ENCODE data around the gene UCP2. TPM values are rescaled to one million over a fixed set of nuclear protein-coding genes. Genes with fewer than 3 reads are reported as not detected.

Gene UCP2
- total RNA-seq, 1 experiment from 2014 or later, result 22.7 TPM

DNA sequence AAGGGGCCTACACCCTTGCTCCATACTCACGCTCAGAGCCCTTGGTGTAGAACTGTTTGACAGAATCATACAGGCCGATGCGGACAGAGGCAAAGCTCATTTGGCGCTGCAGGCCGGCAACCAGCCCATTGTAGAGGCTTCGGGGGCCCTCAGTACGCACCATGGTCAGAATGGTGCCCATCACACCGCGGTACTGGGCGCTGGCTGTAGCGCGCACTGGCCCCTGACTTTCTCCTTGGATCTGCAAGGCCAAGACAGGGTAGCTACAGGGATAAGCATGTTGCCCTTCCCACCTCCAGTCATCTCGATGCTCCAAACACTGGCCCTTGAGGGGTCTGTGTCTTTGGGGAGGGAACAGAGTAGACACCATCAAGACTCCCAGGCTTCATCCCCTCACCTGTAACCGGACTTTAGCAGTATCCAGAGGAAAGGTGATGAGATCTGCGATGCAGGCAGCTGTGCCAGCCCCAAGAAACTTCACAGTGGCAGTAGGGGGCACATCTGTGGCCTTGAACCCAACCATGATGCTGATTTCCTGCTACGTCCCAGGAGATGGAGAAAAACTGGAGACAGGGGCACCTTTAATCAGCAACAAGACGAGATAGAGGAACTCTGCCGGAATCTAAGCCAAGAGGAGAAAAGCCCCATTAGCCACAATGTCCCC is 4.7 kb downstream of the UCP2 start:
- DNase-seq (ENCODE audit: low read depth), result no peak
- in situ Hi-C loops (cut with HindIII; ENCODE audit: low pct_unique_long_range_greater_than_20kb, low sequenced_read_pairs), result no loop called here

DNA sequence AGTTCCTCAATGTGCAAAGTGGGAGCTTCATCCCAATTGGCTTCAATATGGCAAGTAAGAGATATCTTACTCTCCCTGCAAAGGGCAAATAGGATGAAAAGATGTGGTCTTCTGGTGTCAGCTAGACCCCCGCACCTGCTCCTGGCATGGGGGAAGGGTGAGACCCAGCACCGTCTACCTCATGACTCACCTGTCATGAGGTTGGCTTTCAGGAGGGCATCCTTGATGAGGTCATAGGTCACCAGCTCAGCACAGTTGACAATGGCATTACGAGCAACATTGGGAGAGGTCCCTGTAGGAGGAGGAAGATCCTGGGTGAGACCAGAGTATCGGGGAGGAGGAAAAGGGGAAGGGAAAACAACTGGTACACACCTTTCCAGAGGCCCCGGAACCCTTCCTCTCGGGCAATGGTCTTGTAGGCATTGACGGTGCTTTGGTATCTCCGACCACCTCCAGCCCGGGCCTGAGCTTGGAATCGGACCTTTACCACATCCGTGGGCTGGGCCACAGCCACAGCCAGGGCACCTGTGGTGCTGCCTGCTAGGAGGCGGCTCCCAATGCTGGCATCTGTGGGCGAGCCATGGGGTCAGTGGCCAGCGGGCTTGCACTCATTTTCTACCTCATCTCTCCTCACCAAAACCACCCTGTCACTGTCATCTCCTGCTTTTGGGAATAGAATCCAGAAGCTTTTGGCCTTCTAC is 6.0 kb downstream of the UCP2 start:
- DNase-seq (ENCODE audit: low read depth), result no peak
- in situ Hi-C loops (cut with HindIII; ENCODE audit: low pct_unique_long_range_greater_than_20kb, low sequenced_read_pairs), result no loop called here

DNA sequence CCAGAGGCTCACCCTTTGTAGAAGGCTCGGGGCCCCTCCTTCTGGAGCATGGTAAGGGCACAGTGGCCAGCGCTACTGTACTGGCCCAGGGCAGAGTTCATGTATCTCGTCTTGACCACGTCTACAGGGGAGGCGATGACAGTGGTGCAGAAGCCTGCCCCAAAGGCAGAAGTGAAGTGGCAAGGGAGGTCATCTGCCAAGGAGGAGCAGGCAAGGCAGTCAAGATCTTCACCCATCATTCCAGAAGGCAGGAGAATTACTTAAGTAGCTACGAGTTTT is 7.2 kb downstream of the UCP2 start:
- DNase-seq (ENCODE audit: low read depth), result no peak
- in situ Hi-C loops (cut with HindIII; ENCODE audit: low pct_unique_long_range_greater_than_20kb, low sequenced_read_pairs), result no loop called here

DNA sequence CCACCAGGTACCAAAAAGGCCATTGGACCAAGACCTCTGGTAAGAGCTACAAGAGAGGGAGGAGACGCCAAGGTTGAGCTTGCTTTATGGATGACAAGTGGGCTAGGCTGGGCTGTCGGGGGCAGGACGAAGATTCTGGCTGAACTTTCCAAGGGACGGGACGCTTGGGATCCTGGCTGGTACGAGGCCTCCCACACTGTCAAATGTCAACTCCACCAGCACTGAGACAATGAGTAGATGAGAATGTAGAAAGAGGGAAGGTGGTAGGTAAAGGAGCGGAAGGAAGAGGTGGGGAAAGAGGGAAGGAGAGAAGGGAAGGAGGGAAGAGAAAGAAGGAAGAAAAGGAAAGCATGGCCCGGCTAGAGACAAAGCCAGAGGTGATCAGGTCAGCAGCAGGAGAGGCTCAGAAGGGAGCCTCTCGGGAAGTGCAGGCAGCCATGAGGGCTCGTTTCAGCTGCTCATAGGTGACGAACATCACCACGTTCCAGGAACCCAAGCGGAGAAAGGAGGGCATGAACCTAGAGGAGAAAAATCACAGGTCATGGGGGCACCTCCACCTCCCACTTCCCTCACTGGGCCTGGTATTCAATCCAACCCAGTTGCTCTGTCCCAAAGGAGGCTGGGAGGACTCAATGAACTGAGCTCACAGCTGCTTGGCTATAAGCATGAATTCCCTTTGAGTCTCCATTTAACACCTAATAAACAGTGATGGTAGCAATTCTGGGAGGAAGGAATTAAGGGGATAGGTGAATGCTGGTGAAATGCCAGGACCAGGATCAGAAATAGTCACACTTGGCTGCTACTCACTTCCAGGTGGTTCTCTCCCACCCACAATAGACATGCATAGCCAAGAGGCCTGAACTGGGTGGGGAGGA is 7.8 kb downstream of the UCP2 start:
- DNase-seq (ENCODE audit: low read depth), result no peak
- in situ Hi-C loops (cut with HindIII; ENCODE audit: low pct_unique_long_range_greater_than_20kb, low sequenced_read_pairs), result no loop called here

DNA sequence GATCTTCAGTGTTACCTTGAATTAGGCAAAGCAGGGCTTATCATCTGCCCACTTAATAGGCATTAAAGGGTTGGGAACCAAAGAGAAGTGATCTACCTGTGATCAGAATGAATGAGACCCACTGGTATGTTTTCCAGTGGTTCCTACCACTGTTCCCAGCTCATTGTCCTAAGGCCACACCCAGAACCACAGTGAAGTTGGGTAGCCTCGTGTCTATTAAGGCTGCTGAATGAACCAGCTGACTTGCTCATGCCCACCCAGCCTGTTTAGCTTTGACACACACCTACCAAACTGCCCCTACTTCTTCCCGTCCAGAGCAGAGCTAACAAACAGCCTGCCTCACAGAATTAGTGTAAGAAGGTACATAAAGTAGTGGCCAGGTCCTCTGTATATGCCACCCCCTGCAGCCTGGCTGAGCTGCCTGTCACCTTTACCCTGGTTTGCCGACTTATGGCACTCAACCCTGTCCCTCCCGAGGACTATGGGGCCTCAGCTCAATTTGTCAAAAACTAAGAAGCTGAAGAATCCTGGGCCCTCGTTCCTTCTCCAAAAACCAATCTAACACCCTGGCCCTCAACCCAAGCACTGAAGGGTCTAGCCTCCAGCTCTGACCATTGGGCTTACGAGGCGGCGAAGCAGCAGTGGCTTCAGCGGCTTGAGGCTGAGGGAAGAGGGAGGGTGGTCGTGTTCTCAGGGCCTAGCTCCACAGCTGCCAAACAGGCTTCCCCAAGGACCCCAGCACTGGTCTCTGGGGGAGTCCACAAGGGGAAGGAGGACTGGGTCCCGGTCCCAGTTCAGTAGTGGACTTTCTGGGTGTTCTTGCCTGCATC is 9.8 kb downstream of the UCP2 start:
- in situ Hi-C loops (cut with HindIII; ENCODE audit: low pct_unique_long_range_greater_than_20kb, low sequenced_read_pairs), result no loop called here
- no peak for DNase-seq (ENCODE audit: low read depth)

DNA sequence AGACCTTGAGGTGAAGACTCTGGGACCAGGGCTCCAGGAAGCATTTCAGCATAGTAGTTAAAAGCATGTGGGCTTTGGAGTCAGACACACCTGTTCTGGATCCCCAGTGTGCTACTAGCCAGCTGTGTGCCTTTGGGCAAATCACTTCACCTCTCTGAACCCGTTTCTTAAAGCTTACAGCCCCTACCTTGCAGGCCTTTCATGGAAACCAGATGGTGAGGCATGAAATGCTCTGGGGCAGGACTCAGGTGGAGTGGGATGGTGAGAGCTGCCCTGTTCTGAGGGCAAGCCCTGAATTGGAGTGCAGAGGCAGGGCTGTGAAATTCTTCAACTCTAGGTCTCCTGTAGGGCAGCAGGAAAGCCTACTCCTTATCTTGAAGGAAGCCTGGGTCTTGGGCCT is 10.5 kb downstream of the UCP2 start:
- no peak for DNase-seq (ENCODE audit: low read depth)
- in situ Hi-C loops (cut with HindIII; ENCODE audit: low pct_unique_long_range_greater_than_20kb, low sequenced_read_pairs), result no loop called here

DNA sequence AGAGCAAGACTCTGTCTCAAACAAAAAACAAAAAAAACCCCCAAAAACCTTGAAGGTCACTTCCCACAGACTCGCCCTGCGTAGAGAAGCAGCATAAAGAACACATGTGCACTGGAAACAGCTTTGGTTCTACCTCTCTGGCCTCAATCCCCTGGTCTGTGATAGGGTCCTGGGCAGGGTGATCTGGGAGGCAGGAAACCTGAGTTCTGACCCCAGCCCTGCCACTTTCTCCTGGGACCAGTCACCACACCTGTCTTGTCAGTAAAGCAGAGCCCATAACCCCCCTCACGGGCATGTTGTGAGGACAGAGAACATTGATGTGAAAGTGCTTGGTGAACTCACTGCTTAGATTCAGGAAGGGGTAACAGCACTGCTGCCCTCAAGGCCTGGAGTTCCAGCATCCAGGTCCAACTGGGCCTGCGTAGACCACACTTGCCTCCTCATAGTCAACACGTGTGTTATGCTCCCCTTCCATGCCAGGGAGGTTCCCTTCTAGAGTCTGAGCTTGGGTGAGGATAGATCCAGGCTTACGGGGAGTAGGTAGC is 11.4 kb downstream of the UCP2 start:
- DNase-seq (ENCODE audit: low read depth), result no peak
- in situ Hi-C loops (cut with HindIII; ENCODE audit: low pct_unique_long_range_greater_than_20kb, low sequenced_read_pairs), result no loop called here

DNA sequence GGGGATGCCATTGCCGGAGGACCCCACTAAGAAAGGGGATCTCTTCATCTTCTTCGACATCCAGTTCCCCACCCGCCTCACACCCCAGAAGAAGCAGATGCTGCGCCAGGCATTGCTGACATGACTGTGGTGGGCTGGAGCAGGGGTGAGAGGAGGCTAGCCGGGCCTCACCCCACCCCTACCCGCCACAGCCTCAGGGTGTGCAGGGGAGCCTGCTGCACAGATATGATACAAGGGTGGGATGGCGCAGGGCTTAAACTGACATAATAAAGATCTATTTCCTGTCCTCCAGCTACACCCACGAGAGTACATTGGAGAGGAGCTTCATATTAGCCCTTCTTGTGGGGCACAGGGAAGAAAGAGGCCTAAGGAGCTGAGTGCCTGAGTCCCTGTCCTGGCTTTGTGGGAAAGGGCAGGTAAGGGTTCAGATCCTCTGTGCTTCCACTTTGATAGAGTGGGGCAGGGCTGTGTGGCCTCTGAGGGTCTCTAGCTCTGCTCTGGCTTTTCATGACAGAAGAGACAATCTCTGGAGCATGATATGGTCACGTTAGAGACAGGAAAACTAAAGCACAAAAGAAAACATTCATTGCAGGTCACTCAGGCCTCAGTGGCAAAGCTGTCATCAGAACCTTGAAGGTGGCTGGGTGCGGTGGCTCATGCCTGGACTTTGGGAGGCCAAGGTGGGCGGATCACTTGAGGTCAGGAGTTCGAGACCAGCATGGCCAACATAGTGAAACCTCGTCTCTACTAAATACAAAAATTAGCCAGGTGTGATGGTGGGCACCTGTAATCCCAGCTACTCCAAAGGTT is 12.4 kb downstream of the UCP2 start:
- in situ Hi-C loops (cut with HindIII; ENCODE audit: low pct_unique_long_range_greater_than_20kb, low sequenced_read_pairs), result no loop called here
- DNase-seq (ENCODE audit: low read depth), result no peak

DNA sequence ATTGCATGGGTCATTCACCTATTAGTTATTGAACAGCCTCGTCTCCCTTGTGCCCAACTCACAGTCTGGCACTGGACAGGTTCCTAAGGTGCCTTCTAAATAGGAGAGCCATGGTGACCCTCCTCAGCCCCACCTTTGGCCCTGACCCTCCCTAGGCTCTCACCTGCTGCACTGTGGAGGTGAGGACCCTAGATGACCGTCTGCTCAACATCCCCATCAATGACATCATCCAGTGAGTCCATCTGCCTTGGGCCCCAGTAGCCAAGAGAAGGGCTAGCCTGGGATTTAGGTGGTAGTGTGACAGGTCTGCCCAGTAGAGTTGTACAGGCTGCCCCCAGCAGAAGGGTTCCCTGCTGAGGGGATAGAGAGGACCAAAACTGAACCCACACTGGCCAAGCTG is 13.6 kb downstream of the UCP2 start:
- DNase-seq (ENCODE audit: low read depth), result no peak
- in situ Hi-C loops (cut with HindIII; ENCODE audit: low pct_unique_long_range_greater_than_20kb, low sequenced_read_pairs), result no loop called here

DNA sequence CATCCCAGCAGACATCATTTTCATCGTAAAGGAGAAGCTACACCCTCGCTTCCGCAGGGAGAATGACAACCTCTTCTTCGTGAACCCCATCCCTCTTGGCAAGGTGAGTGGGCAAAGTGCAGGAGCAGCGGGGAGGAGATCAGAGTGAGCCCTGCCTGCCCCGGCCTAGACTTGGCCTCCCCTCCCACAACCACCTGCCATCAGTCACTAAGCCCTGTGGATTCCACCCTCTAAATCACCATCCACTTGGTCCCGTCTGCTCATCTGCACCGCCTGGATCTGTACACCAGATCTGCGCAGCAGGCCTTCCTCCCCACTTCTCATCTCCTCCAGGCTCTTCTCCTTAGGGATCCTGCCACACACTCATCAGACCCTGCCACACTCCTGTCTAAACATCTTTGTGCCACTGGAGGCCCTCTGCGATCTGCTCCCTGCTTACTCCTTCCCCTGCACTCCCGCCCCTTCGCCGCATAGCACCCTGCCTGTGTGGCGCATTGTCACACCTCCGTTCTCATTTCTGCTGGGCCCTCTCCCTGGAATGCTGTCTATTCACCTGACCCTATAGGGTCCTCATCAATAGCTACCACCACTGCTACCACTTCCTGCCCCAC is 14.2 kb downstream of the UCP2 start:
- DNase-seq (ENCODE audit: low read depth), result no peak
- in situ Hi-C loops (cut with HindIII; ENCODE audit: low pct_unique_long_range_greater_than_20kb, low sequenced_read_pairs), result no loop called here

DNA sequence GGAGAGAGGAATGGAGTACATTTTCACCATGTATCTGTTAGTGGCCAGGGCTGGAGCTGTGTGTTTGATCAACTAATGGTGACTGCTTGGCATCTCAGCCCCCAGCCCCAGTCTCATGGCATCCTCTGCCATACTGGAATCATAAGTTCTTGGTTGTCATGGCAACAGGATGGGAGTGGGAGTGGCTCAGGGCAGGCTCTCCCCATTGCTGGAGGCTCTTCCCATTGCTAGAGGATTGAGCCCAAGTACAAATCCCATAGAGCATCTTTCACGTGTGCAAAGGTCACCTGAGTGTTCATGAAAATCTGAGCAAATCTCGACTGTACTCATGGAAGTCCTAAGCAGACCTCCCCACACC is 16.9 kb downstream of the UCP2 start:
- DNase-seq (ENCODE audit: low read depth), result no peak
- in situ Hi-C loops (cut with HindIII; ENCODE audit: low pct_unique_long_range_greater_than_20kb, low sequenced_read_pairs), result no loop called here

DNA sequence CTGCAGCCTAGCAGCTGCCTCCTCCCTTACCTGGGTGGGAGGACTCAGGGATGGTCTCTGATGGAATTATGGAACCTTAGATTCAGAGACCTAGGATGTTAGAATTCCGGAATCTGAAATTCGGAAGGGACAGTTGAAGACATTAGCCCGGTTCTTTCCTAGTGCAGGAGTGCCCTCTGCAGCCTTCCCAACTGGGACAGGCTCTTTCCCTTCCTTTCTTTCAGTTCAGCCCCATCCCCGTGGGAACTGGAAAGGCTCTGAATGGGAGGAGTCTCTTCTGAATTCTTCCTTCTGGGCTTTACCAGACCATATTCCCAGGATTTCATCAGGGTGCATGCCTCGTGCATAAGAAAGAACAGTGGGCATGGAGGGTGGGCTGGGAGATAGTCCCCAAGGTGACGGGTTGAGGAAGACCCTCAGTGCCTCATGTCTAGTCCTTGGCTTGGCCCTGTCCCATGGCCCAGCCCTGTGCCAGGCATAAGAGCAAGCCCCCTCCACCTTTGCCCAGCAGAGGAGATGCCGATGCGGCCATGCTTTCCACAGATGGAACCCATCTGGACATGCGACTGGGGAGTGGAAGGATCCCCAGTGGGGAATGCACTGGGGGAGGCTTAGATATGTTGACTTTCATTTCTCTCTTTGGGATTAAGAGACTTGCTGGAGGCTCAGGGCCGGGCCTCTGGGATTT is 17.4 kb downstream of the UCP2 start:
- DNase-seq (ENCODE audit: low read depth), result no peak
- in situ Hi-C loops (cut with HindIII; ENCODE audit: low pct_unique_long_range_greater_than_20kb, low sequenced_read_pairs), result no loop called here

DNA sequence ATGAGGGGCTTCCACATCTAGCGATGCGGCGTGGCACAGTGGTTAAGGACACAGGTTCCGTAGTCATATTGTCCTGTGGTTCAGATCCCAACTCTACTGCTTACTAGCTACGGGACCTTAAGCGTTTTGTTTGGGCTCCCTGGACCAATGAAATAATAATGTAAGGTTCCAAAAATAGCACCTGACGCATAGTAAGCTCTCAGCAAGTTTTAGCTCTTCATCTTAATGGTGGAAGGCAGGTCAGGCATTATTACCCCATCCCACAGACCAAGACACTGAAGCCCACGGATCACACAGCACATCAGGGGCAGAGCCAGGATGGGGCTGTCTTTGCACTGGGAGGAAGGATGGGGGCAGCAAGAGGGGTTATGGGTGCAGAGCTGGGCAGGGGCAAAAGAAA is 18.8 kb downstream of the UCP2 start:
- no peak for DNase-seq (ENCODE audit: low read depth)
- in situ Hi-C loops (cut with HindIII; ENCODE audit: low pct_unique_long_range_greater_than_20kb, low sequenced_read_pairs), result no loop called here

DNA sequence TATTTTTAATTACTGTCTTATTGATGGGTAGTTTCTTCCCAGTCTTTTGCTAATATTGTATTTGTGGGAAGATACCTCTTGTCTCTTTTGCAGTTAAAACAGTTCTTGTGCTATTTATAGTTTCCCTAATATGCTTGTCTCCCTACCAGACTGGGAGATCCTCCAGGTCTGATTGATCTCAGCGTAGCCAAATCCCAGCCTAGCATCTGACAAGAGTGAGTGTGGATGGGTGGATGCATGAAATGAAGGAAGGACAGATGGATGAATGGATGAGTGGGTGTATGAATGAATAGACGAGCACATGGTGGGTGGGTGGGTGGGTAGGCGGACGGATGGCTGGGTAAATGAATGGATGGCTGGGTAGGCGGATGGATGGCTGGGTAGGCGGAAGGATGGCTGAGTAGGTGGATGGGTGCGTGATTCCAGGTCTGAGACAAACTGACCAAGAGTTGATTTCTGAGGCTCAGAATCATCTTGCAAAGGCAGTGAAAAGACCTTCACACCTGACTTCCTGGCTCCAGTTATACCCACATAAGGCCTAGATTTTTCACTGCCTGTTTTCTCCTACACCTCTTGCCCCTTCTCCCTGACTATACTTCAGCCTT is 20.4 kb downstream of the UCP2 start:
- DNase-seq (ENCODE audit: low read depth), result no peak
- in situ Hi-C loops (cut with HindIII; ENCODE audit: low pct_unique_long_range_greater_than_20kb, low sequenced_read_pairs), result no loop called here

DNA sequence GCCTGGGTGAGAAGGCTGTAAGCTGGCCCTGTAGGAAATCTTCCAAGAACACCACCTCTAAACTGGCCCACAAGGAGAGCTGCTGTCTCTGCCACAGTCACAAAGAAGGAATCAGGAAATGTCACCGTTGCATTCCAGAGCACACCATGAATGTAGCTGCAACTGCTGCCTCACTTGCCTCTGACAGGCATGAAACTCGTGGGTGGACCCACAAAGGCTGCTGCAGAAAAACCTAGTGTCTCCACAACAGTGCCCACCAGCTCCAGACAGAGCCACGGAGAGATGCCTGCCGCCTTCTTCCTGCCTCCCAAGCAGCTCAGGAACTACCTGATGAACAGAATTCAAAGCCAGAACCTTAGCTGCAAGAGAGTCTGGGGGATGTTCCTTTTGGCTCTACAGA is 21.3 kb downstream of the UCP2 start:
- in situ Hi-C loops (cut with HindIII; ENCODE audit: low pct_unique_long_range_greater_than_20kb, low sequenced_read_pairs), result no loop called here
- no peak for DNase-seq (ENCODE audit: low read depth)

DNA sequence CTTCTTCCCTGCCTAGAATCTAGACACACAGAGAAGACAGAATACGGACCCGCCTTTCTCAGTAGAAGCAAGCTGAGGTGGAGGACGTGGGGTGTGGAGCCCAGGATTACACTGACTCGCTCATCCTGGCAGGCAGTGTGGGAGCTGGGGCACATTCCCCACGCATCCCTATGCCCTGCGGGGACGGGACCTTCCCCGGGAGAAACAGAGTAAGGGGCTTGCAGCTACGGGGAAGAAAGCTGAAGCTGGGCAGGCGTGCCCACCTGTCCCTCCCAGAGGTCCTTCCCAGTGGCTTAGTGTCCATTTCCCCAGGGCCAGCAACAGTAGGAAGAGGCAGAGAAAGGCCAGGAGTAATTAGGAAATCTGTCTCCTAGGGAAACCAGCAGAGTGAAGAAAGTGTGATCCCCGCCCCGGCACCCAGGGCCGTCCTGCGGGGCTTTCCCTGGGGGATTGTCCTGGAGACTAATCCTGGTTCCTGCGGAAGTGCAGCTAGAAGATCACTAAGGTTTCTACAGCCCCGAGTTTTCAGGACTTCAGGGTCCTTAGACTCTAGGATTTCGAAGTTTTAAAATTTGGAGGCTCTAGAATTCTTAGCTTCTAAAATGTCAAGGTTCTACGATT is 24.0 kb downstream of the UCP2 start:
- no peak for DNase-seq (ENCODE audit: low read depth)
- in situ Hi-C loops (cut with HindIII; ENCODE audit: low pct_unique_long_range_greater_than_20kb, low sequenced_read_pairs), result no loop called here
